Astrocyte of the spinal cord (primary cell): ENCODE results near the gene GRB7.

Experiments
- DNase-seq: peaks from one replicate; pipeline ENCODE4 v3.0.0; 2011; ENCODE audit warnings: low read depth, low spot score
- H3K4me3 ChIP-seq: 2 replicates; pipeline ENCODE4 v1.5.1; 2011; ENCODE audit warnings: low read depth, mild to moderate bottlenecking, low read length, moderate library complexity
- CTCF ChIP-seq: IDR thresholded peaks from 2 replicates; pipeline ENCODE4 v1.5.1; 2012; ENCODE audit warnings: low read depth, mild to moderate bottlenecking, low read length, inconsistent platforms
- in situ Hi-C: cut with HindIII; loops from 2 replicates; pipeline ENCODE4 v1.10.0; 2017; ENCODE audit warnings: low sequenced_read_pairs

The GRB7 gene

DNA sequence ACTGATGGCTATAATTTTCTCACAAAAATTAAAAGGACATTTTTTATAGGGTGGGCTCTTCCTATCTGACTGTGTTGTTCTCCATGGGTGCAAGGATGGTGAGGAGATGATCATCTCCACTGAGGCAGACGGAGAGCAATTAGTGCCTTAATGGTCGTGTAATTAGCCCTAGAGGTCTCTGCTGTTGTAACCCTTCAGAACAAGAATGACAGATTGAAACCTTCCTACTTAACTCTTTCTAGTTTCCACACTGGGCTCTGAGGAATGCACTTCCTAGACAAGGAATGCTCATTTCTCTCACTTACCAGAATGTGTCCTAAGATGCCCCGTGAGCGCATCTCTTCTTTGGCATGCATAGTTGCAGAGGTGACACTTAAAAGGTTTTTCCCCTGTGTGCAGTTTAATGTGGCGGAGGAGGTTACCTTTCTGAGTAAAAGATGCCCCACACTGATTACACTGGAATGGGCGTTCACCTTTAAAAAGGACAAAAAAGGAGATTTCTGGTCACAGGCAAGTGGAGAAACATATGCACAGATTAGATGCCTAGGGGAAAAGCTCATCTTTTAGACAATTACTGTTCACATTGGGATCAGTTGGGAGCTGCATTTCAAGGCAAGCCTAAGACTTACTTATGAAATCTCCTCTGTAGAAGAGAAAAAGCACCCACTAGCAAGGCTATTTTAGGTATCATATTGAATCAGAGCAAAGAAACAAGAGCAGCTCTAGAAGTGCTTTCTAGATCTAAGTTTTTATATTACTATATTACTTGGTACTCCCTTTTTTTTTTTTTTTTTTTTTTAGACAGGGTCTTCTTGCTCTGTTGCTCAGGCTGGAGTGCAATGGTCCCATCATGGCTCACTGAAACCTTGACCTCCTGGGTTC is 53.6 kb downstream of the GRB7 start:
- H3K4me3 ChIP-seq: no peak overlapping the region
- in situ Hi-C loops: no loop called here
- no peak for DNase-seq
- no peak for TF ChIP-seq CTCF

- DNase-seq: no peak
- no peak for TF ChIP-seq CTCF
- in situ Hi-C loops: no loop called here
- H3K4me3 ChIP-seq: no peak overlapping the region
Measured at GRCh38 chr17:39792526-39793221, 54.9 kb downstream of the GRB7 start.

- in situ Hi-C loops: no loop called here
- DNase-seq: no peak
- H3K4me3 ChIP-seq: no peak overlapping the region
- no peak for TF ChIP-seq CTCF
Measured at GRCh38 chr17:39793301-39793872, 55.6 kb downstream of the GRB7 start.

DNA sequence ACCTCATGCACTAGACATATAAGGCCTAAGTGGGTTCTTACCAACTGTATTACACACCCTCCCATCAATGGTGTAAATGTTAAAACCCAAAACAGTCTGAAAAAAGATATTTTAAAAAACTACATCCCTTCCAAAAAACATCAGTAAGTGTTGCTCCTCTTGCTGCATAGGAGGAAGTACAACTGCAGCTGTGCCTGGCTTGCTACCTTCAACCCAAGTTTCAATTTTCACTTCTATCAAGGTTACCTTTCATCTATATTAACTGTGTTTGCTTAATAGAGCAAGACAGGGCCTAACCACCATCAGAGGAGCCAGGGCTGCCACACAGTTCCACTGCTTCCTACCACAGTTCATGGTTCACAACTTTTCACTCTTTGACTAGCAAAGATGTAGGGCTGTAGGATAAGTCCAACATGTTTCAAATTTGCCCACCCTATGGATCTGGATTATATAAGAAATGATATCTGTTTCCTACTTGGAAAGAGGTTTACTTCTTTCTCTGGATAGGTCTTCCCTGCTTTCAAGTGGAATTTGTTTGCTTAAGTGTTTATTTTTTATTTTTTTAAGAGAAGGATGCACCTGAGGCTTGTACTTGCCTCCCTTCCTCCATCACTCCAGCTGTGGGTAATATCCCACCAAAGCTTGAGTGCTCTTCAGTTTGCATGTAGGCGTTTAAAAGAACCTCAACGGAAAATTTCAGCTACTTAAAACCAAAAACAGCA is 56.7 kb downstream of the GRB7 start:
- no peak for TF ChIP-seq CTCF
- in situ Hi-C loops: no loop called here
- H3K4me3 ChIP-seq: no peak overlapping the region
- no peak for DNase-seq
